Activated CD8-positive, alpha-beta memory T cell treated with anti-CD3 and anti-CD28 coated beads for 4 hours (primary cell): ENCODE results near the gene S100A10.

Experiments used
- DNase-seq, 2 donors: peaks; one replicate each; pipeline ENCODE4 v3.0.0-alpha.2; 2020; ENCODE audit warnings: low read depth in 2 of 2

S100A10 gene

GRCh38 chr1:151988405-151988923 is 5.2 kb downstream of the S100A10 start:
- no peak for DNase-seq

DNA sequence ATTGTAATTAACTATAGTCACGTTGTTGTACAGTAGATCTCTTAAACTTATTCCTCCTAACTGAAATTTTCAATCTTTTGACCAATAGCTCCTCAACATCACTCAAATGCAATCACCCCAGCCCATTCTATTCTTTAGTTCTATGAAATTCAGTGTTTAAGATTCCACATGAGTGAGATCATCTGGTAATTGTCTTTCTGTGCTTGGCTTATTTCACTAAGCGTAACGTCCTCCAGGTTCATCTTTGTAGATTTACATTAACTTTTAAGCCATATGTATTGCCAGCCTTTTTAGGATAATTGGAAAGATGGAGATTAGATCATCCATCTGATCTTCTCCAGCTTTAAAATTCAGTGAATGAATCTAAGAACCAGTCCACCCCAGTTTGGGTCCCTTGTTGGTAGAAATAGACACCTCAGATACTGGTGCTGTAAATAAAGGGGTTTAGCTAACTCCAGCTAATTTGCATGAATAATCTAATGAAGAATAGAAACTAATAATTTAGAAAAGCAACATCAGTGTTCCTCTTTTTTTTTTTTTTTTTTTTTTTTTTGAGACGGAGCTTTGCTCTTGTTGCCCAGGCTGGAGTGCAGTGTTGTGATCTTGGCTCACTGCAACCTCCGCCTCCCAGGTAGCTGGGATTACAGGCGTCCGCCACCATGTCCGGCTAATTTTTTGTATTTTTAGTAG is 7.0 kb downstream of the S100A10 start:
- DNase-seq, result no peak

GRCh38 chr1:151985768-151986167 is 7.9 kb downstream of the S100A10 start:
- no peak for DNase-seq

DNA sequence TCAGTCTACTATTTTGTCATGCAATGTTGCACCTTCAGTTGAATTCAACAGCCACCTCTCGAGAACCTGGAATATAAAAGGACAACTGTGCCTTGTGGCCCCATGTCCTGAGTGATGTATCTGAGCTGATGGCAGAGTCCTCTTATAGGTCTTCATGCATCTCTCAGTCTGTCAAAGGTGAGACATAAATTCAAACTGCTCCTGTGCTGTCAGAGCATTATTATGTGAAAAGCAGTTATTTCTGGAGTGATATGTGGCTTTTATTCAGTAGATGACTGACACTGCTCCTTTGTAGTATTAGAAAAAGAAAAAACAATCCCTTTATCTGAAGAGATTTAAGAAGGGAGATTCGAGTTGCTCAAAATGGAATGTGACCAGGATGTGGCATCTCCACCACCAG is 8.4 kb downstream of the S100A10 start:
- DNase-seq, result no peak

- DNase-seq, result no peak
These were observed 9.2 kb downstream of the S100A10 start for GRCh38 chr1:151984313-151984956.

DNA sequence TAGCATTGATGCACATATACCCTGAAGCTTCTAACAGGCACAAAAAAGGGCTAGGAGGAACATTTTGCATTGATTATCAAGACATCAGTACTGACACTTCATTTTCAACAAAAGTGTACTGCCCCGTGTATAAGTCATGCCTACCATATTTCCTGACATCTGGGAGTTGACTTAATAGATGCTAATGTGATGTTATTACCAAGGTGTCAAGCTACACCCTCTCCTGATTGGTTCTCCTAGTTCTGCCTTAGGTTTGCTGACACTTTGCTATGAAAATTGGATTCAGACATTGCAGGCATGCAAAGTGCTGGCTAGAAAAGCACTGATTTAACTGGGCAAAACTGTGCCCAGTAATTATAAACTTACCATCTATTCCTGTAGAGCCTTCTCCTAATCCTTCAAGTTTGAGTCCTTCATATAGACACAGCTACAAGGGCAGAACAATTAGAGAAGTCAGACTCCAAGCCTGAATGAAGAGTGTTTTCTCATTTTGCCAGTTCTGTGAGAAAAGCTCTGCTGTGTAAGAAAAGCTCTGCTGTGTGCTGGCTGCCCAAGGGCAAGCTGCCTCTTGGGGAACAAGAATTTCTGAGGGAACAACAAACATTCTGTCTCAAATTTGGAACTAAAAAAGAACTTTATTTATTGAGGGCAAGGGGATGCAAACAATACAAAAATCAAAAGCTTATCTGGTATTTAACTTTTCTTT is 11.2 kb downstream of the S100A10 start:
- no peak for DNase-seq

- DNase-seq, result no peak
These were observed 12.5 kb downstream of the S100A10 start for GRCh38 chr1:151981178-151981525.

DNA sequence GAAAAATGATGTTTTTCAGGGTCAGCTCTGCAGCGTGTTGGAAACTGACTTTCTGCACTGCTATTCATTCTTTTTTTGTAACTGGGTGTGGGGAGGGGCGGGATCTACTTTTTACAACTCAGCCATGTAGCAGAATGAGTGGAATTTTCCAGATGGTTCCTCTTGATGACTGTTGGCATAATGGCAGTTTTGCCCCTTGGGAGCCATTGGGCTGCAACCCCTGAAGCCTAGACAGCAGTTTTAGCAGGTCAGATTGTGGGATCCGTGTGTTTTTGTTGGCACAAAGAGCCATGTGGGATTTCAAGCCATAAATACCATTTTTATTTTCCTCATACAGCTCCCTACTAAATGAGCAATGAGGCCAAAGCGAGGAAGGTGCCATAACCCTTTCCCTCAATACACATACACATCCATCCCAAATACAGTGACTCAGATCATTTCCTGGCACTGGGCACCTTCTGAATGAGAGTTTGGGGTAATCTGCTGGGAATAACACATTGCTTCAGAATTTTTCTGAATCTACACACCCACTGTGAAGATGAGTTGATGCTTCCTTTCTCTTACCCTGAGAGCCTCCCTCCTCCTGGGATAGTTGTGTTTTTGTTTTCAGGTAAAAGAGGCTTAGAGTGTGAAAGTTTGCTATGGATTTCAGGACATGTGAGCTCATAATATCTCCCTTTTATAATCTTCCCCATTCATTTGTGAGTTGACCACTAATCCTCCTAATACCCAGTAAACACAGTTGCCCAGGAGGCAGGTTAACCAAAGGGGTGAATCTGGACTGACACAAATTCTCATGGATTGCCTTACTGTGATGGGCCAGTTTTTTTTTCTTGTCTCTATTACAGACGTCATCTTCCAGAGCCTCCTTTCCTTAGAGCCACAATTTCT is 13.1 kb downstream of the S100A10 start:
- no peak for DNase-seq

DNA sequence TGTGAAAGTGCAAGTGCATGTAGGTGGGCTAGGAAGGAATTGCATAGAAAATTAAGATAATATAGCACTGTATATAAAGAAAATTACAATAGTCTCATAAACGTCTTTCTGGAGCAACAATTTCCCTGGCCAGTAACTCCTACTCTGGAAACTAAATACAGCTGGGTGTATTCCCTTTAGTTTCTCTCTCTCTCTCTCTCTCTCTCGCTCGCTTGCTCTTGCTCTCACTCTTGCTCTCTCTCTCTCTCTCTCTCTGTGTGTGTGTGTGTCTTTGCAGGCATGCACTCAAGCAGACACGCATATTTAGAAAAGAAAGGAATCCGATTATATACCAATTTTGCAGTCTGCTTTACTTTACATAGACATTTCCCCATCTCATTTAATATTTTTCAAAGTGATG is 14.7 kb downstream of the S100A10 start:
- no peak for DNase-seq

DNA sequence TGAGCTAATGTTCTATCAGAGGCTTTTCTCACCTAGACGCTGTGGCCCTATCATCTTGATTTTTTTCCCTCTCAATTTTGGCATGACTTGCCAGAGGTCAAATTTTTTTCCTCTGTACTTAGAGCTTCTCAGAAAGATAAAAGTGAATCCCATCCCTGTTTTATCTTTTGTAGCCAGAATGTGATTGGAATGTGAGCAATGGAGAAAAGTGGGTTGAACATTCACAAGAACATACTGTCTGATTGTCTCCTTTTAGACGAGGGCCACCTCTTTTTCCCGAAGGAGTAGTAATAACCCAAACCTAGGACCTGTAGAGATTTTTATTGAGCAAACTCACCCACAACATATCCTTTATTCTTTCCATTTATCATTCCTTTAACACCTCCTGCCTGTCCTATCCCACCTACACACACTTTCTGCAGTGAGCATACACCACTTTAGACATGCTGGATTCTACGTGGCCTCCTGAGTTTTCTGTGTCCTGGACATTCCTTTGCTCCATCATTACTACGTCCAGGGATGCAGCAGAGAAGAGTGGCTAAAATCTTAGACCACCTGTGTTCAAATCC is 15.9 kb downstream of the S100A10 start:
- no peak for DNase-seq

GRCh38 chr1:151976858-151977257 is 16.8 kb downstream of the S100A10 start:
- no peak for DNase-seq

DNA sequence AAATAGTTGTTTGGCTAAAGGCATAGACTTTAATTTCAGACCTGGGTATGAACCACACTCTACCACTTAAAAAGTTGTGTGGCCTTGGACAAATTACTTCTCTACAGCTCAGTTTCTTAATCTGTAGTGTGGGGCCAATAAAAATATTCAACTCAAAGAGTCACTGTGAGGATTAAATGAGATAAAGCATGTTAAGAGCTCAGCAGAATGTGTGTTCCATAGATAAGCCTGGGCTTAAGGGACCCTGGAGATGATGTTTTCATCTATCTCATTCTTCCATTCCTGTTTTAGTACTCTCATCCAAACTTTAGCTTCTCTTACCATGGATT is 17.7 kb downstream of the S100A10 start:
- DNase-seq, result no peak

- DNase-seq, result no peak
These were observed 18.2 kb downstream of the S100A10 start for GRCh38 chr1:151975311-151976014.

GRCh38 chr1:151972542-151973248 is 21.0 kb downstream of the S100A10 start:
- DNase-seq, result peak in 1 of 2 donors; percentile 19

- no peak for DNase-seq
These were observed 23.0 kb downstream of the S100A10 start for GRCh38 chr1:151970626-151971025.

DNA sequence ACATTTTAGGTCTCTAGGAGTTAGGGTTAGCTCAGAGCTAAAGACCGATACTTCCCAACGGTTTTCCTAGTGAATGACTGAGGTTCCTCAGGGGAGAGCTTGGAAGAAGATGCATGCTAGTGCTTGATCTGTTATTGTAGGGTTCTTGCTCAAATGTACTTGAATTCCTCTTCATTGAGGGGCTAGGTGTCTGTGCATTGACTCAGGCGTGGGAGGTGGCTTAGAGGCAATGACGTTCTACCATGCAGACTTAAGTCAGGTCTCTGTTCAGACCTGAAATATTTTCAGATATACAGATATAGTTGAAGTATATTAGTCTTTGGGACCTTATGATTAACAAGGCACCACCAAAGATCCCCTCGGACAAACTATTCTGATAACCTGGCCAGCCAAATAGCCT is 23.5 kb downstream of the S100A10 start:
- DNase-seq, result no peak

- DNase-seq, result no peak
These were observed 24.8 kb downstream of the S100A10 start for GRCh38 chr1:151968791-151969399.

DNA sequence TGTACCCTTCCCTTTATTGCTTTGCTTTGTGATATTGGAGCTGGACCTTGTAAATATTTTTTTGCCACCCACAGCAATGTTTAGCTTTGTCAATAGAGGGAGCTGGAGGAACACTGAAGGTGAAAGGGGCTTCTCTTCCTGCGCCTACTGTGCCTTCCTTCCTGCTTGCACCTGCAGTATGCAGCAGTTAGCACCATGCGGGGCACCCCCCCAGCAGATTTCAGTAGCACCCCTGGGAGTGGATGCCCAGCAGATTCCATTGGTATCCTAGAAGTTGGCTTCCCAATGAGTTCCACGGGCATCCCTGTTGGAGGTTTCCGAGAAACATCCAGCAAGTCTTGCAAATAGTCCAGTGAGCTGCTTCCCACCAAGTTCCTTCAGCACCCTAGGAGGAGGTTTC is 25.6 kb downstream of the S100A10 start:
- DNase-seq, result peak in 1 of 2 donors; percentile 31

DNA sequence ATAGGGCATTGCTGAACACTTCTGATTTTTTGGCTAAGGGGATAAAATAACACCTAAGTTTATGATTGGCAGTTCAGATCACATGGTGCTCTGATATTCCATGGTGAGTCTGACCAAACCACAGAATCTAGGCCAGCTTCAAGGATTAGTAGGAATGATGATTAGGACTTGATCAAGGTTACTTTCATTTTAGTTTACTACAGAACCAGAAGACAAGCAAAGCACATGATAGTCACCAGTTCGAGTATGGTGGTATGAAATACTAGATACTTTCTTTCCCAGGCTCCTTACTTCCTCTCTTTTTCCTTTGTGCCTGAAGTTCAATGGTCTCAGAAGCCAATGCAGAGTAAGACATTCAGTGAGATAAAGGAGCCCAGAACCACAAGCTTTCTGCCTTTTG is 26.6 kb downstream of the S100A10 start:
- DNase-seq, result no peak

- DNase-seq, result no peak
These were observed 27.6 kb downstream of the S100A10 start for GRCh38 chr1:151966061-151966460.
